K562 (cell line): ENCODE results near the gene ATG7. TPM values are rescaled to one million over a fixed set of nuclear protein-coding genes. Genes with fewer than 3 reads are reported as not detected.

ENCODE experiments used
- ATAC-seq: fragments of 200-7000 bp; cut with Tn5 transposase; 3 replicates; pipeline ENCODE4 v1.9.1; 2020; ENCODE audit warnings: moderate library complexity
- BruUV-seq: library from RNA; stranded (reverse); fragments of 400-500 nt; replicated peaks from 2 replicates; lab custom pipeline; 2021; lab: Mats Ljungman, UMichigan
- CTCF ChIA-PET: fragments of 300-600 bp; formaldehyde crosslinking; extraction: SDS; loops from one replicate; lab custom pipeline; 2021; ENCODE audit warnings: low intra/inter-chr PET ratio; lab: Yijun Ruan, JAX
- POLR2A ChIA-PET: fragments of 300-600, 350-650 bp; sonication (Branson Sonifier 250); formaldehyde crosslinking; extraction: SDS; loops from one replicate; lab custom pipeline; 2021; ENCODE audit warnings: antibody characterized with exemption, inconsistent platforms; lab: Yijun Ruan, JAX
- DNase-seq, 4 experiments: peaks; one replicate each; pipeline versions ENCODE4 v3.0.0 to v3.0.0-alpha.2; 2011 to 2018; ENCODE audit warnings: low spot score in 3 of 4, mixed read lengths in 3 of 4; ENCODE audit errors: extremely low read depth in 1 of 4
- FAIRE-seq: peaks from 2 replicates; lab custom pipeline; 2011; peaks lifted over from hg19 to GRCh38; lab: Jason Lieb, UNC
- H2AFZ ChIP-seq: 2 replicates; pipeline ENCODE4 v1.6.0; 2011; ENCODE audit warnings: low read depth, low read length, control low read depth, inconsistent platforms
- H3K27ac ChIP-seq: fragments of 200-600 bp; 3 replicates; pipeline ENCODE4 v1.8.0; 2011; ENCODE audit warnings: low read depth, mild to moderate bottlenecking, control low read depth, inconsistent platforms, low read length, moderate library complexity, mixed read lengths; ENCODE audit errors: extremely low read depth
- H3K27me3 ChIP-seq, 2 experiments: fragments of 300-600 bp in 1 of 2; 2 replicates in 1 of 2; 3 replicates in 1 of 2; pipeline versions ENCODE4 v1.6.0 to v1.8.0; 2011; ENCODE audit warnings: inconsistent platforms in 2 of 2, low read length in 2 of 2, mild to moderate bottlenecking in 1 of 2, mixed read lengths in 1 of 2, moderate library complexity in 1 of 2; ENCODE audit not compliant: control insufficient read depth in 2 of 2, insufficient read depth in 2 of 2
- H3K36me3 ChIP-seq: fragments of 300-600 bp; 3 replicates; pipeline ENCODE4 v1.8.0; 2011; ENCODE audit warnings: mild to moderate bottlenecking, low read length, inconsistent platforms; ENCODE audit not compliant: control insufficient read depth, insufficient read depth
- H3K4me1 ChIP-seq, 2 experiments: fragments of 200-600 bp in 1 of 2; replicated peaks in 1 of 2; 2 replicates in 1 of 2; 3 replicates in 1 of 2; pipeline versions ENCODE4 v1.5.1 to v1.8.0; 2011; ENCODE audit warnings: inconsistent platforms in 2 of 2, low read length in 2 of 2, mild to moderate bottlenecking in 1 of 2, mixed read lengths in 1 of 2, moderate library complexity in 1 of 2; ENCODE audit not compliant: control insufficient read depth in 2 of 2, insufficient read depth in 2 of 2
- H3K4me2 ChIP-seq: 2 replicates; pipeline ENCODE4 v1.6.1; 2011; ENCODE audit warnings: low read length, control low read depth, inconsistent platforms, mixed read lengths; ENCODE audit not compliant: insufficient read depth
- H3K4me3 ChIP-seq: fragments of 200-600 bp; sonication (generic), shearing (Covaris generic); 2 replicates; pipeline ENCODE4 v1.5.1; 2016; ENCODE audit warnings: control low read depth, inconsistent platforms
- H3K79me2 ChIP-seq: fragments of 200-600 bp; 3 replicates; pipeline ENCODE4 v1.8.0; 2011; ENCODE audit warnings: low read length, inconsistent platforms; ENCODE audit not compliant: control insufficient read depth, insufficient read depth
- H3K9ac ChIP-seq, 2 experiments: 2 replicates each; pipeline versions ENCODE4 v1.6.0 to v1.6.1; 2011; ENCODE audit warnings: low read depth in 2 of 2, low read length in 2 of 2, control low read depth in 1 of 2, inconsistent platforms in 1 of 2, mild to moderate bottlenecking in 1 of 2, mixed read lengths in 1 of 2; ENCODE audit not compliant: insufficient read depth in 1 of 2
- H3K9me1 ChIP-seq: one replicate; pipeline ENCODE4 v1.6.0; 2011; ENCODE audit warnings: inconsistent platforms, mild to moderate bottlenecking, low read length, moderate library complexity; ENCODE audit not compliant: control insufficient read depth, insufficient read depth
- H3K9me3 ChIP-seq: replicated peaks from 2 replicates; pipeline ENCODE4 v1.5.1; 2011; ENCODE audit warnings: low read depth, low read length, inconsistent platforms; ENCODE audit not compliant: control insufficient read depth, insufficient read depth
- H4K20me1 ChIP-seq: replicated peaks from 2 replicates; pipeline ENCODE4 v1.6.1; 2011; ENCODE audit warnings: low read length, inconsistent platforms, mixed read lengths; ENCODE audit not compliant: control insufficient read depth, insufficient read depth
- ATF7 ChIP-seq: fragments of 450-650 bp; IDR thresholded peaks from 2 replicates; pipeline ENCODE4 v1.7.1; 2014; ENCODE audit warnings: mild to moderate bottlenecking, moderate library complexity
- DACH1 ChIP-seq: fragments of 450-650 bp; IDR thresholded peaks from 2 replicates; pipeline ENCODE4 v1.6.1; 2018; ENCODE audit not compliant: partially characterized antibody
- ERF ChIP-seq: fragments of 450-650 bp; formaldehyde crosslinking; IDR thresholded peaks from 2 replicates; pipeline ENCODE4 v1.4.0; 2020; ENCODE audit warnings: mild to moderate bottlenecking, mixed read lengths
- HEY1 ChIP-seq: fragments of 250-450 bp; sonication (Bioruptor Pico); IDR thresholded peaks from 2 replicates; pipeline ENCODE4 v1.5.0; 2020; ENCODE audit warnings: mild to moderate bottlenecking, moderate library complexity, borderline replicate concordance
- MED1 ChIP-seq: sonication (generic); formaldehyde crosslinking; IDR thresholded peaks from 2 replicates; pipeline ENCODE4 v1.8.1; 2023; ENCODE audit warnings: missing genetic modification reagents, borderline replicate concordance
- MEF2A ChIP-seq: IDR thresholded peaks from 2 replicates; pipeline ENCODE4 v1.6.1; 2011; ENCODE audit warnings: low read depth, mild to moderate bottlenecking, low read length, moderate library complexity; ENCODE audit not compliant: control insufficient read depth
- MEF2D ChIP-seq: conservative IDR thresholded peaks from 2 replicates; pipeline ENCODE4 v1.6.1; 2016; ENCODE audit warnings: low read depth, missing genetic modification characterization, missing compliant biosample characterization
- SREBF2 ChIP-seq: sonication (generic); formaldehyde crosslinking; IDR thresholded peaks from 2 replicates; pipeline ENCODE4 v1.4.0; 2020; ENCODE audit warnings: mild to moderate bottlenecking, missing genetic modification reagents
- ZNF316 ChIP-seq: fragments of 450-650 bp; IDR thresholded peaks from 2 replicates; pipeline ENCODE4 v1.6.1; 2016
- ZNF324 ChIP-seq: fragments of 250-450 bp; sonication (Bioruptor Pico); IDR thresholded peaks from 2 replicates; pipeline ENCODE4 v1.4.0; 2020; ENCODE audit warnings: mild to moderate bottlenecking
- ZNF347 ChIP-seq: fragments of 450-650 bp; formaldehyde crosslinking; IDR thresholded peaks from 2 replicates; pipeline ENCODE4 v1.4.0; 2020; ENCODE audit warnings: low read depth, mild to moderate bottlenecking, moderate library complexity
- WGBS: fragments of 100-300 bp; shearing (Covaris generic); methylation state at CpG from one replicate; pipeline ENCODE4 v1.1.6; 2016; ENCODE audit warnings: low coverage, mixed read lengths; ENCODE audit not compliant: insufficient coverage; ENCODE audit errors: missing lambda C conversion rate; 5-methylcytosine and 5-hydroxymethylcytosine counted together
- in situ Hi-C: fragments of 300-500 bp; cut with MboI; formaldehyde crosslinking; loops from 4 replicates; pipeline ENCODE4 v1.15.0; 2018; ENCODE audit warnings: inconsistent platforms, mixed read lengths
- intact Hi-C: fragments of 100-400 bp; cut with micrococcal nuclease; formaldehyde crosslinking; loops from 2 replicates; pipeline ENCODE4 v1.14.2; 2022
- polyA plus RNA-seq, 8 experiments: library from polyadenylated mRNA; depleted of rRNA in 4 of 8; stranded (reverse) in 5 of 8; unstranded in 3 of 8; fragments of >200 nt; fragmentation: Nextera tagmentation in 2 of 8; fragmentation: Illumina TruSeq in 1 of 8; extraction: Ambion mirVana in 2 of 8; extraction: Trizol in 1 of 8; gene quantifications; 2 replicates each; pipeline versions ENCODE4 v1.2.1 to v1.2.3, GENCODE V29; 2011 to 2014; ENCODE audit warnings: inconsistent platforms in 1 of 8, missing spikeins in 1 of 8
- total RNA-seq, 7 experiments: library from RNA; depleted of rRNA in 6 of 7; stranded (reverse); fragments of >200 nt in 6 of 7; fragmentation: Illumina TruSeq in 2 of 7; extraction: Trizol in 2 of 7; gene quantifications; 2 replicates each; pipeline versions ENCODE4 v1.2.1 to v1.2.3, GENCODE V29; 2011 to 2021; ENCODE audit warnings: low replicate concordance in 1 of 7
- TF ChIP-seq, protein P1 (sequence below), 2 experiments: IDR thresholded peaks in 1 of 2; conservative IDR thresholded peaks in 1 of 2; 2 replicates each; pipeline ENCODE4 v1.6.1; 2016; ENCODE audit warnings: low read depth in 2 of 2, mild to moderate bottlenecking in 1 of 2, missing compliant biosample characterization in 1 of 2, missing genetic modification characterization in 1 of 2, moderate library complexity in 1 of 2
- TF ChIP-seq, protein P2 (sequence below): fragments of 200-800 bp; sonication (Bioruptor generic); IDR thresholded peaks from 2 replicates; pipeline ENCODE4 v1.6.1; 2017; ENCODE audit warnings: missing genetic modification characterization, missing compliant biosample characterization
- TF ChIP-seq, protein P3 (sequence below), 2 experiments: fragments of 450-650 bp; IDR thresholded peaks; 2 replicates each; pipeline ENCODE4 v1.6.1; 2018; ENCODE audit warnings: mild to moderate bottlenecking in 2 of 2, low read depth in 1 of 2; ENCODE audit not compliant: partially characterized antibody in 2 of 2

The ATG7 gene
- total and polyA plus RNA-seq, 9 of the 15 experiments (the other 6 are each of a cell fraction or from before 2014, with no cell fraction given) = 18.3 to 45.3 (median 33.6) TPM

DNA sequence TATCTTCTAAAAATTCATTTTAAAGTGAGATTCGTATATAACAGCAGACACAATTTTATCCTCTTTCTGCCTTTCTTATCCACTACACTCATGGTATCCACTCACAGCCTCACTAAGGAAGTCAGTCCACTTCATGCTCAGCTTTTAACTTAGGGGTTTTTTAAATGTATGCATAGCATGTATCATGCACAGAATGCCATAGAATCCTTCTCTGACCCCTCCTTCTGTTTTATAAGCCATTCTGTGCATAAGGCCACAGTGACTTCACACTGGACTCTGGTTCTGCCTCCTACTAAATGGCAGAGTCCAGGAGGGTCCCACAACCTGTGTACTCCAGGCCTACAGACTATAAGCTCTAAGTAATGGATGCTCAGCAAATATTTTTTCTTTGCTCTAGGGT lies 129.2 kb downstream of the ATG7 start (continued):
- no peak for TF ChIP-seq MEF2A
- no peak for TF ChIP-seq MED1 (CRISPR knock-in tag)
- no peak for TF ChIP-seq ZNF347 (CRISPR knock-in tag)

DNA sequence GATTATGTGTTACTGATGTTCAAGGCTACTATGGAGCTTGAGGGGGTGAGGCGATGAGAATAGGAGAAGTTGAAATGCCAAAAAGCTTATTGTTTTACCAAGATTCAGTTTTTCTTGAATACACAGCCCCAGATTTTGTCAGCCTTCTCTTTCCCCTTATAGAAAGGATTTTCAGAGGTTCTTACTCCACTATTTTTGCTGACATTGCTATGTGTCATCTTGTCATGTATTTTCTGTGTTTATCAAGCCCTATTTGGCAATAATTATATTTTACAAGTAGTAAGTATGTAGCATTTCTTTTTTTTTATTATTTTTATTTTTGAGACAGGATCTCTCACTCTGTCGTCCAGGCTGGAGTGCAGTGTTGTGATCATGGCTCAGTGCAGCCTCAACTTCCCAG lies 133.1 kb downstream of the ATG7 start:
- no peak overlapping the region for H3K4me3 ChIP-seq
- intact Hi-C loops = no loop called here
- DNase-seq = no peak
- H3K9me3 ChIP-seq = no peaks in the 10 kb centered on the region; the same call in 1 of the 2 replicates
- H3K9ac ChIP-seq = no peak overlapping the region
- no peaks in the 10 kb centered on the region for H3K4me1 ChIP-seq
- no peak for ATAC-seq
- FAIRE-seq = no peak
- H3K27me3 ChIP-seq = no peaks in the 10 kb centered on the region
- in situ Hi-C loops = no loop called here
- H3K36me3 ChIP-seq = peaks cover 2% of the 10 kb centered on the region; the same call in 1 of the 3 replicates
- H2AFZ ChIP-seq = no peak overlapping the region
- no peak overlapping the region for H3K27ac ChIP-seq
- 85% methylated on average over 2 of the region's 2 CpGs for WGBS
- ChIA-PET CTCF (no interaction called here), POLR2A (no interaction called here)
- no TSS peak for BruUV-seq
- H3K4me2 ChIP-seq = no peak overlapping the region
- H4K20me1 ChIP-seq = no peaks in the 10 kb centered on the region
- no peaks in the 10 kb centered on the region for H3K9me1 ChIP-seq
- H3K79me2 ChIP-seq = no peaks in the 10 kb centered on the region
- TF ChIP-seq HEY1 (no peak), MEF2D (tag) (no peak), SREBF2 (no peak), ERF (no peak), ZNF324 (CRISPR knock-in tag) (no peak), DACH1 (no peak), ZNF316 (peak; percentile 71), ATF7 (no peak)
- TF ChIP-seq, protein P1, sequence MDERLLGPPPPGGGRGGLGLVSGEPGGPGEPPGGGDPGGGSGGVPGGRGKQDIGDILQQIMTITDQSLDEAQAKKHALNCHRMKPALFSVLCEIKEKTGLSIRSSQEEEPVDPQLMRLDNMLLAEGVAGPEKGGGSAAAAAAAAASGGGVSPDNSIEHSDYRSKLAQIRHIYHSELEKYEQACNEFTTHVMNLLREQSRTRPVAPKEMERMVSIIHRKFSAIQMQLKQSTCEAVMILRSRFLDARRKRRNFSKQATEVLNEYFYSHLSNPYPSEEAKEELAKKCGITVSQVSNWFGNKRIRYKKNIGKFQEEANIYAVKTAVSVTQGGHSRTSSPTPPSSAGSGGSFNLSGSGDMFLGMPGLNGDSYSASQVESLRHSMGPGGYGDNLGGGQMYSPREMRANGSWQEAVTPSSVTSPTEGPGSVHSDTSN (CRISPR knock-in tag; IDR thresholded peaks at IDR 0.05; ENCODE audit: low read depth) = no peak
- TF ChIP-seq, protein P1 (tag; conservative IDR thresholded peaks at IDR 0.05; ENCODE audit: low read depth) = no peak
- TF ChIP-seq, protein P2, sequence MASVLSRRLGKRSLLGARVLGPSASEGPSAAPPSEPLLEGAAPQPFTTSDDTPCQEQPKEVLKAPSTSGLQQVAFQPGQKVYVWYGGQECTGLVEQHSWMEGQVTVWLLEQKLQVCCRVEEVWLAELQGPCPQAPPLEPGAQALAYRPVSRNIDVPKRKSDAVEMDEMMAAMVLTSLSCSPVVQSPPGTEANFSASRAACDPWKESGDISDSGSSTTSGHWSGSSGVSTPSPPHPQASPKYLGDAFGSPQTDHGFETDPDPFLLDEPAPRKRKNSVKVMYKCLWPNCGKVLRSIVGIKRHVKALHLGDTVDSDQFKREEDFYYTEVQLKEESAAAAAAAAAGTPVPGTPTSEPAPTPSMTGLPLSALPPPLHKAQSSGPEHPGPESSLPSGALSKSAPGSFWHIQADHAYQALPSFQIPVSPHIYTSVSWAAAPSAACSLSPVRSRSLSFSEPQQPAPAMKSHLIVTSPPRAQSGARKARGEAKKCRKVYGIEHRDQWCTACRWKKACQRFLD (CRISPR knock-in tag) = no peak
- TF ChIP-seq, protein P3, sequence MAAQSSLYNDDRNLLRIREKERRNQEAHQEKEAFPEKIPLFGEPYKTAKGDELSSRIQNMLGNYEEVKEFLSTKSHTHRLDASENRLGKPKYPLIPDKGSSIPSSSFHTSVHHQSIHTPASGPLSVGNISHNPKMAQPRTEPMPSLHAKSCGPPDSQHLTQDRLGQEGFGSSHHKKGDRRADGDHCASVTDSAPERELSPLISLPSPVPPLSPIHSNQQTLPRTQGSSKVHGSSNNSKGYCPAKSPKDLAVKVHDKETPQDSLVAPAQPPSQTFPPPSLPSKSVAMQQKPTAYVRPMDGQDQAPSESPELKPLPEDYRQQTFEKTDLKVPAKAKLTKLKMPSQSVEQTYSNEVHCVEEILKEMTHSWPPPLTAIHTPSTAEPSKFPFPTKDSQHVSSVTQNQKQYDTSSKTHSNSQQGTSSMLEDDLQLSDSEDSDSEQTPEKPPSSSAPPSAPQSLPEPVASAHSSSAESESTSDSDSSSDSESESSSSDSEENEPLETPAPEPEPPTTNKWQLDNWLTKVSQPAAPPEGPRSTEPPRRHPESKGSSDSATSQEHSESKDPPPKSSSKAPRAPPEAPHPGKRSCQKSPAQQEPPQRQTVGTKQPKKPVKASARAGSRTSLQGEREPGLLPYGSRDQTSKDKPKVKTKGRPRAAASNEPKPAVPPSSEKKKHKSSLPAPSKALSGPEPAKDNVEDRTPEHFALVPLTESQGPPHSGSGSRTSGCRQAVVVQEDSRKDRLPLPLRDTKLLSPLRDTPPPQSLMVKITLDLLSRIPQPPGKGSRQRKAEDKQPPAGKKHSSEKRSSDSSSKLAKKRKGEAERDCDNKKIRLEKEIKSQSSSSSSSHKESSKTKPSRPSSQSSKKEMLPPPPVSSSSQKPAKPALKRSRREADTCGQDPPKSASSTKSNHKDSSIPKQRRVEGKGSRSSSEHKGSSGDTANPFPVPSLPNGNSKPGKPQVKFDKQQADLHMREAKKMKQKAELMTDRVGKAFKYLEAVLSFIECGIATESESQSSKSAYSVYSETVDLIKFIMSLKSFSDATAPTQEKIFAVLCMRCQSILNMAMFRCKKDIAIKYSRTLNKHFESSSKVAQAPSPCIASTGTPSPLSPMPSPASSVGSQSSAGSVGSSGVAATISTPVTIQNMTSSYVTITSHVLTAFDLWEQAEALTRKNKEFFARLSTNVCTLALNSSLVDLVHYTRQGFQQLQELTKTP (IDR thresholded peaks at IDR 0.05; ENCODE audit: low read depth in 1 of 2, partially characterized antibody in 2 of 2) = no peak
